CD14-positive monocyte (primary cell): ENCODE results near the gene TAF4. TPM values are rescaled to one million over a fixed set of nuclear protein-coding genes. Genes with fewer than 3 reads are reported as not detected.

Source experiments
- DNase-seq, 3 donors: peaks; one replicate each; pipeline ENCODE4 v3.0.0-alpha.2; 2011 to 2022
- H2AFZ ChIP-seq: 2 replicates; pipeline ENCODE4 v1.6.0; 2012; ENCODE audit warnings: mild to moderate bottlenecking, low read depth, low read length, inconsistent platforms; ENCODE audit not compliant: insufficient read depth, poor library complexity, severe bottlenecking
- H3K27ac ChIP-seq, 2 donors: 1 replicate in 1 of 2; 2 replicates in 1 of 2; pipeline ENCODE4 v1.5.1; 2012 to 2013; ENCODE audit warnings: low read length in 2 of 2, control low read depth in 1 of 2, inconsistent platforms in 1 of 2, low read depth in 1 of 2, mild to moderate bottlenecking in 1 of 2
- H3K27me3 ChIP-seq, 2 donors: one replicate each; pipeline versions ENCODE4 v1.6.0 to v1.6.1; 2011 to 2013; ENCODE audit warnings: low read length in 2 of 2; ENCODE audit not compliant: control insufficient read depth in 2 of 2, insufficient read depth in 2 of 2
- H3K36me3 ChIP-seq, 2 donors: replicated peaks in 1 of 2; 1 replicate in 1 of 2; 2 replicates in 1 of 2; pipeline versions ENCODE4 v1.5.1 to v1.6.1; 2012 to 2013; ENCODE audit warnings: low read length in 2 of 2, control low read depth in 1 of 2, inconsistent platforms in 1 of 2, mild to moderate bottlenecking in 1 of 2; ENCODE audit not compliant: insufficient read depth in 2 of 2, control insufficient read depth in 1 of 2
- H3K4me1 ChIP-seq, 2 donors: 1 replicate in 1 of 2; 2 replicates in 1 of 2; pipeline versions ENCODE4 v1.5.1 to v1.6.1; 2012 to 2013; ENCODE audit warnings: low read length in 2 of 2, control low read depth in 1 of 2, inconsistent platforms in 1 of 2, mild to moderate bottlenecking in 1 of 2, moderate library complexity in 1 of 2; ENCODE audit not compliant: insufficient read depth in 2 of 2, control insufficient read depth in 1 of 2
- H3K4me2 ChIP-seq: replicated peaks from 2 replicates; pipeline ENCODE3; 2012; ENCODE audit warnings: low read length, moderate library complexity, mild to moderate bottlenecking; ENCODE audit not compliant: poor library complexity, severe bottlenecking; ENCODE audit errors: extremely low read depth
- H3K4me3 ChIP-seq, 3 experiments: fragments of 200-600 bp in 1 of 3; sonication (generic) in 1 of 3; replicated peaks in 1 of 3; 1 replicate in 2 of 3; 2 replicates in 1 of 3; pipeline ENCODE4 v1.5.1; 2011 to 2013; ENCODE audit warnings: low read length in 3 of 3, mild to moderate bottlenecking in 3 of 3, control low read depth in 2 of 3, low read depth in 2 of 3, inconsistent platforms in 1 of 3, moderate library complexity in 1 of 3
- H3K79me2 ChIP-seq: 2 replicates; pipeline ENCODE4 v1.6.0; 2012; ENCODE audit warnings: mild to moderate bottlenecking, control low read depth, inconsistent platforms, low read length, moderate library complexity; ENCODE audit not compliant: insufficient read depth
- H3K9ac ChIP-seq: 2 replicates; pipeline ENCODE4 v1.6.0; 2017; ENCODE audit warnings: low read length, mild to moderate bottlenecking; ENCODE audit not compliant: insufficient read depth, poor library complexity, severe bottlenecking
- H3K9me3 ChIP-seq, 2 donors: replicated peaks in 1 of 2; 1 replicate in 1 of 2; 2 replicates in 1 of 2; pipeline versions ENCODE4 v1.5.1 to v1.6.1; 2012 to 2013; ENCODE audit warnings: low read length in 2 of 2, control low read depth in 1 of 2; ENCODE audit not compliant: control insufficient read depth in 1 of 2, insufficient read depth in 1 of 2
- H4K20me1 ChIP-seq: 2 replicates; pipeline ENCODE4 v1.6.0; 2012; ENCODE audit warnings: mild to moderate bottlenecking, low read length, control low read depth, moderate library complexity; ENCODE audit not compliant: insufficient read depth
- H3K27ac Mint-ChIP-seq, 7 donors: one replicate each; pipeline ENCODE4 v1.8.0; 2020; ENCODE audit warnings: mild to moderate bottlenecking in 7 of 7, mixed read lengths in 7 of 7, moderate library complexity in 6 of 7, inconsistent platforms in 2 of 7
- H3K27me3 Mint-ChIP-seq, 3 donors: one replicate each; pipeline ENCODE4 v1.8.0; 2021 to 2022; ENCODE audit warnings: low read depth in 3 of 3, mild to moderate bottlenecking in 3 of 3, mixed read lengths in 3 of 3, moderate library complexity in 3 of 3, inconsistent platforms in 1 of 3
- H3K36me3 Mint-ChIP-seq, 2 donors: one replicate each; pipeline ENCODE4 v1.8.0; 2020; ENCODE audit warnings: mixed read lengths in 2 of 2, inconsistent platforms in 1 of 2, mild to moderate bottlenecking in 1 of 2
- H3K4me1 Mint-ChIP-seq: one replicate; pipeline ENCODE4 v1.8.0; 2020; ENCODE audit warnings: mild to moderate bottlenecking, mixed read lengths
- H3K4me3 Mint-ChIP-seq, 2 donors: one replicate each; pipeline ENCODE4 v1.8.0; 2020; ENCODE audit warnings: mild to moderate bottlenecking in 2 of 2, mixed read lengths in 2 of 2, moderate library complexity in 1 of 2
- H3K9me3 Mint-ChIP-seq, 7 donors: one replicate each; pipeline ENCODE4 v1.8.0; 2020 to 2022; ENCODE audit warnings: mixed read lengths in 7 of 7, mild to moderate bottlenecking in 6 of 7, moderate library complexity in 6 of 7, inconsistent platforms in 2 of 7
- CTCF ChIP-seq: fragments of 200-600 bp; IDR thresholded peaks from one replicate; pipeline ENCODE4 v1.8.0; 2022; ENCODE audit warnings: antibody characterized with exemption, mild to moderate bottlenecking
- WGBS: methylation state at CpG from one replicate; pipeline ENCODE4 v1.1.5; 2013; ENCODE audit warnings: missing lambda C conversion rate; ENCODE audit not compliant: insufficient coverage; 5-methylcytosine and 5-hydroxymethylcytosine counted together
- intact Hi-C, 2 donors: fragments of 100-400 bp; cut with micrococcal nuclease; formaldehyde crosslinking; loops; one replicate each; pipeline versions ENCODE4 v1.15.0 to v1.15.1; 2023
- polyA plus RNA-seq, 3 donors: library from polyadenylated mRNA; depleted of rRNA in 1 of 3; unstranded in 2 of 3; stranded (reverse) in 1 of 3; fragments of 300-500 nt in 2 of 3; fragments of >200 nt in 1 of 3; fragmentation: Illumina TruSeq in 2 of 3; gene quantifications; 1 replicate in 2 of 3; 2 replicates in 1 of 3; pipeline ENCODE4 v1.2.3, GENCODE V29; 2012 to 2021

Gene TAF4
- polyA plus RNA-seq, 3 donors, result 0.48 to 14.9 (median 0.99) TPM

- peaks cover 11% of the 10 kb centered on the region for H3K4me1 Mint-ChIP-seq
- peaks cover 59 to 81% of the 10 kb centered on the region in 2 donors for H3K36me3 Mint-ChIP-seq
- WGBS, result 85% methylated on average over 2 of the region's 6 CpGs
- no peaks in the 10 kb centered on the region for H3K27me3 ChIP-seq
- peak overlapping the region in 3 of 7 donors; percentile 0 to 44 (median 1) for H3K27ac Mint-ChIP-seq
- TF ChIP-seq CTCF, result no peak
- no peak overlapping the region for H2AFZ ChIP-seq
- peaks cover 64 to 83% of the 10 kb centered on the region in 2 donors for H3K36me3 ChIP-seq
- H3K79me2 ChIP-seq, result peaks cover 13% of the 10 kb centered on the region
- peaks cover 0 to 9% of the 10 kb centered on the region in 2 donors for H3K4me1 ChIP-seq
- H3K4me2 ChIP-seq, result no peak overlapping the region
- DNase-seq, result no peak
- H3K4me3 ChIP-seq, result no peak overlapping the region
- H3K9me3 Mint-ChIP-seq, result peaks cover 0 to 1% (median 0%) of the 10 kb centered on the region in 7 donors
- no peak overlapping the region for H3K27ac ChIP-seq
- intact Hi-C loops, result loop anchor here (2.0 to 5.0 kb wide), 2 partner anchors 145 to 146 kb away; no protein-coding TSS in a partner anchor
- H4K20me1 ChIP-seq, result peaks cover 28% of the 10 kb centered on the region
- H3K4me3 Mint-ChIP-seq, result no peak overlapping the region
- H3K27me3 Mint-ChIP-seq, result peaks cover 0 to 2% (median 0%) of the 10 kb centered on the region in 3 donors
- H3K9ac ChIP-seq, result no peak overlapping the region
- H3K9me3 ChIP-seq, result no peaks in the 10 kb centered on the region
These were observed 54.3 kb downstream of the TAF4 start for GRCh38 chr20:62011403-62011790.

- H3K9me3 Mint-ChIP-seq, result peaks cover 0 to 1% (median 0%) of the 10 kb centered on the region in 7 donors
- H3K4me2 ChIP-seq, result no peak overlapping the region
- H3K4me3 Mint-ChIP-seq, result no peak overlapping the region
- H3K4me1 Mint-ChIP-seq, result peaks cover 6% of the 10 kb centered on the region
- H3K9ac ChIP-seq, result no peak overlapping the region
- H4K20me1 ChIP-seq, result peaks cover 22% of the 10 kb centered on the region
- peaks cover 69 to 89% of the 10 kb centered on the region in 2 donors for H3K36me3 ChIP-seq
- WGBS, result 23% methylated on average over 6 of the region's 13 CpGs
- peaks cover 9% of the 10 kb centered on the region for H3K79me2 ChIP-seq
- H3K27me3 Mint-ChIP-seq, result peaks cover 0 to 2% (median 0%) of the 10 kb centered on the region in 3 donors
- no peak overlapping the region for H3K4me3 ChIP-seq
- H2AFZ ChIP-seq, result no peak overlapping the region
- intact Hi-C loops, result loop anchor here (2.0 to 5.0 kb wide), 2 partner anchors 146 to 147 kb away; no protein-coding TSS in a partner anchor
- DNase-seq, result peak; percentile 20 to 37 (median 35)
- H3K27me3 ChIP-seq, result no peaks in the 10 kb centered on the region
- peaks cover 0 to 4% of the 10 kb centered on the region in 2 donors for H3K4me1 ChIP-seq
- H3K27ac ChIP-seq, result no peak overlapping the region
- no peaks in the 10 kb centered on the region for H3K9me3 ChIP-seq
- TF ChIP-seq CTCF, result peak; percentile 77
- peak overlapping the region in 2 of 7 donors; percentile 1 to 44 for H3K27ac Mint-ChIP-seq
- peaks cover 65 to 88% of the 10 kb centered on the region in 2 donors for H3K36me3 Mint-ChIP-seq
These were observed 54.9 kb downstream of the TAF4 start for GRCh38 chr20:62010551-62011402.
